Measurements from ENCODE around the gene ANP32A.

DNA sequence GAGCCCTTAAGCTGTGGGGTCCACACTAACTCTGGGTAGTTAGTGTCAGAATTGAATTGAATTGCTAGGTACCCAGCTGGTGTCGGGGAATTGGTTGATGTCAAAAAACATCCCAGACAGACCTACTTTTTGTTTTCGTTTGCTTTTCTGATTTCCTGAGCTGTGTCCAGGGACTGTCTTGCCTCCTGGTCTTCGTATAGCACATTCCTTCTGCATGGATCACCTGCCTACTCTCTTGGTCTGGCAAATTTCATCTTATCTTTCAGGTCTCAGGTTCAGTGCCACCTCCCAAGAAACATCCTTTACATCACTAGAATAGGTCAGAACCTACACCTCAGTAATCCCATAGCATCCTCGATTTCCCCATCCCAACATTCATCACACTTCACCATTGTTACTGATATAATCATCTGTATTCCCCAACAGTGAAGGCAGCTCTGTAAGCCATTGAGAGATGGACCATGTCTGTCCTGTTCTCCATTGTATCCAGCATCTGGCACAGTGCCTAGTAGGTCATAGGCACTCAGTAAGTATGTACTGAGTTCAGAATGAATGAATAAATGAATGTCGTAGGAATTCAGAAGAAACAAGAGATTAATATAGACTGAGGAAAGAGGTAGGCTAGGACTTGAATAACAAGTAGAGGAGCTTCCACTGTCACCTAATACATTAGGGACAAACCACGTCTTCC lies 81.2 kb downstream of the ANP32A start:
- TF ChIP-seq, protein P1, sequence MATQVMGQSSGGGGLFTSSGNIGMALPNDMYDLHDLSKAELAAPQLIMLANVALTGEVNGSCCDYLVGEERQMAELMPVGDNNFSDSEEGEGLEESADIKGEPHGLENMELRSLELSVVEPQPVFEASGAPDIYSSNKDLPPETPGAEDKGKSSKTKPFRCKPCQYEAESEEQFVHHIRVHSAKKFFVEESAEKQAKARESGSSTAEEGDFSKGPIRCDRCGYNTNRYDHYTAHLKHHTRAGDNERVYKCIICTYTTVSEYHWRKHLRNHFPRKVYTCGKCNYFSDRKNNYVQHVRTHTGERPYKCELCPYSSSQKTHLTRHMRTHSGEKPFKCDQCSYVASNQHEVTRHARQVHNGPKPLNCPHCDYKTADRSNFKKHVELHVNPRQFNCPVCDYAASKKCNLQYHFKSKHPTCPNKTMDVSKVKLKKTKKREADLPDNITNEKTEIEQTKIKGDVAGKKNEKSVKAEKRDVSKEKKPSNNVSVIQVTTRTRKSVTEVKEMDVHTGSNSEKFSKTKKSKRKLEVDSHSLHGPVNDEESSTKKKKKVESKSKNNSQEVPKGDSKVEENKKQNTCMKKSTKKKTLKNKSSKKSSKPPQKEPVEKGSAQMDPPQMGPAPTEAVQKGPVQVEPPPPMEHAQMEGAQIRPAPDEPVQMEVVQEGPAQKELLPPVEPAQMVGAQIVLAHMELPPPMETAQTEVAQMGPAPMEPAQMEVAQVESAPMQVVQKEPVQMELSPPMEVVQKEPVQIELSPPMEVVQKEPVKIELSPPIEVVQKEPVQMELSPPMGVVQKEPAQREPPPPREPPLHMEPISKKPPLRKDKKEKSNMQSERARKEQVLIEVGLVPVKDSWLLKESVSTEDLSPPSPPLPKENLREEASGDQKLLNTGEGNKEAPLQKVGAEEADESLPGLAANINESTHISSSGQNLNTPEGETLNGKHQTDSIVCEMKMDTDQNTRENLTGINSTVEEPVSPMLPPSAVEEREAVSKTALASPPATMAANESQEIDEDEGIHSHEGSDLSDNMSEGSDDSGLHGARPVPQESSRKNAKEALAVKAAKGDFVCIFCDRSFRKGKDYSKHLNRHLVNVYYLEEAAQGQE (IDR thresholded peaks at IDR 0.05; ENCODE audit: insufficient read depth in 1 of 2, low read depth in 2 of 2, low read length in 2 of 2): no peak
- no peak for TF ChIP-seq TAF1 (IDR thresholded peaks at IDR 0.05; ENCODE audit: borderline replicate concordance, insufficient read depth, low read length)
- no peak for TF ChIP-seq SIN3A (IDR thresholded peaks at IDR 0.05; ENCODE audit: borderline replicate concordance, insufficient read depth, low read length)
- no peak for TF ChIP-seq POLR2AphosphoS5 (IDR thresholded peaks at IDR 0.05; ENCODE audit: low read depth, low read length)
